Stimulated activated memory B cell treated with anti-CD40 and anti-IgM and Interleukin-4, amounts not matched to agents 10 μg/mL and 1 μg/mL and 100 μg/mL, for 72 hours (primary cell): ENCODE results near the gene TXK.

Experiments used
- ATAC-seq: fragments of 150-1000 bp; cut with Tn5 transposase; 2 replicates; pipeline ENCODE4 v1.10.0; 2021
- H3K27ac Mint-ChIP-seq: one replicate; pipeline ENCODE4 v1.8.0; 2022; ENCODE audit warnings: mild to moderate bottlenecking, mixed read lengths
- H3K27me3 Mint-ChIP-seq: one replicate; pipeline ENCODE4 v1.8.0; 2022; ENCODE audit warnings: mixed read lengths
- H3K36me3 Mint-ChIP-seq: one replicate; pipeline ENCODE4 v1.8.0; 2022; ENCODE audit warnings: mixed read lengths
- H3K4me1 Mint-ChIP-seq: one replicate; pipeline ENCODE4 v1.8.0; 2022; ENCODE audit warnings: mixed read lengths
- H3K4me3 Mint-ChIP-seq: one replicate; pipeline ENCODE4 v1.8.0; 2022; ENCODE audit warnings: mild to moderate bottlenecking, moderate library complexity, mixed read lengths
- H3K9me3 Mint-ChIP-seq: one replicate; pipeline ENCODE4 v1.8.0; 2022; ENCODE audit warnings: mixed read lengths

Gene TXK

DNA sequence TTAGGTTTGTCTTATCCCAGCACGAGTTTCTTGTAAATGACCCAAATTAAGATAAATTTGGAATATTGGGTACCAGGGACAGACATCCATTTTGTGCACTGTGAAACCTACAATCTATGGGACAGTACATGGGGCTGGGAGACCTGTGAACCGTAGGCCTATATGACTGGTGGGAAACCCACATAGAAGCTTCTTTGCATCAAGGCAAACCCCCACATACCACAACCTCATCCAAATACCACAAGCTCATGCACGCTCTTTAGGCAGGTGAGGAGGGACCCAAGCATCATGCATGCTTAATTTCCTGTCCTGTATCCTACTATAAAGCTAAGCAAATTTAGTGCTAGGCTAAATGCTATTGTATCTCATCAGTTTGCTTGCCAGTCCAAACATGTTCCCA lies 69.7 kb downstream of the TXK start:
- peak; percentile 79 for ATAC-seq
- peaks cover 27% of the 10 kb centered on the region for H3K27me3 Mint-ChIP-seq
- H3K9me3 Mint-ChIP-seq, result peaks cover 12% of the 10 kb centered on the region
- no peak overlapping the region for H3K27ac Mint-ChIP-seq
- peaks cover 12% of the 10 kb centered on the region for H3K4me1 Mint-ChIP-seq
- H3K36me3 Mint-ChIP-seq, result peaks cover 22% of the 10 kb centered on the region
- no peak overlapping the region for H3K4me3 Mint-ChIP-seq

GRCh38 chr4:48058617-48059530 lies 75.2 kb downstream of the TXK start:
- ATAC-seq, result no peak
- peaks cover 22% of the 10 kb centered on the region for H3K36me3 Mint-ChIP-seq
- no peak overlapping the region for H3K27ac Mint-ChIP-seq
- H3K27me3 Mint-ChIP-seq, result peaks cover 39% of the 10 kb centered on the region
- peaks cover 12% of the 10 kb centered on the region for H3K9me3 Mint-ChIP-seq
- no peaks in the 10 kb centered on the region for H3K4me1 Mint-ChIP-seq
- H3K4me3 Mint-ChIP-seq, result no peak overlapping the region

DNA sequence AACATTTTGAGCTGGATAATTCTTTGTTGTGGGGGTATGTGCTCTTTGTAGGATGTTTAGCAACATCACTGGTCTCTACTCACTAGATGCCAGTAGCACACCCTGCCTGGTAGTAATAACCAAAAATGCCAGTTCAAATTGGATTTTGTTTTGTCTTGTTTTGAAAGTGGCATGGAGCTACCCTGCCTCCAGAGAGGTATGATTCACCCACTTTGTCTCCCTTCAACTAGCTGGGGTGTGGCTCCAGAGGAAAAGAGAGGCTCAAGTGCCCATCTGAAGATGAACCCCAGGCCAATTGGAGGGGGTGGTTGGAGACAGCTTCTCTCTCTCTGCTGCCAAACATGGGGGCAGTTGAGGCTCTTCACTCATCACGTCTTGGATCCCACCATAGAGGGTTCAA lies 83.0 kb downstream of the TXK start:
- ATAC-seq, result no peak
- no peaks in the 10 kb centered on the region for H3K36me3 Mint-ChIP-seq
- no peak overlapping the region for H3K4me3 Mint-ChIP-seq
- H3K27ac Mint-ChIP-seq, result no peak overlapping the region
- peaks cover 37% of the 10 kb centered on the region for H3K4me1 Mint-ChIP-seq
- peaks cover 36% of the 10 kb centered on the region for H3K27me3 Mint-ChIP-seq
- H3K9me3 Mint-ChIP-seq, result peaks cover 3% of the 10 kb centered on the region

DNA sequence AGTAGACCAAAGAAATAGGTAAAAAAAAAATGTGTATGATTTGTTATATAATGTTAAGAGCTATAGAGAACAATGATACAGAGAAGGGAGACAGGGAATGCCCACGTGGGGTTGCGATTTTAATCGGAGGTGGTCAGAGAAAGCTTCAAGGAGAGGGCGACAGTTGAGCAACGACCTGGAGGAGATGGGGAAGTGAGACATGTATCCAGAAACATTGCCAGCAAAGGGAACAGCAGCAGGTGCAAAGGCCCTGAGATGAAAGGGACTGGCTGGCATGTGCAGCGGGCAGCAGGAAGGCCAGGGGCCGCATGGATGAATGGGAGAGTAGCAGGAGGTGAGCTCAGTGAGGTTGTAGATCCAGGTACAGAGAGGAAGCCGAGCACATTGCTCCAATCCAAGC lies 84.6 kb downstream of the TXK start:
- H3K9me3 Mint-ChIP-seq, result peaks cover 3% of the 10 kb centered on the region
- H3K4me1 Mint-ChIP-seq, result peaks cover 40% of the 10 kb centered on the region
- no peaks in the 10 kb centered on the region for H3K36me3 Mint-ChIP-seq
- no peak overlapping the region for H3K27ac Mint-ChIP-seq
- H3K27me3 Mint-ChIP-seq, result peaks cover 41% of the 10 kb centered on the region
- ATAC-seq, result no peak
- H3K4me3 Mint-ChIP-seq, result no peak overlapping the region

DNA sequence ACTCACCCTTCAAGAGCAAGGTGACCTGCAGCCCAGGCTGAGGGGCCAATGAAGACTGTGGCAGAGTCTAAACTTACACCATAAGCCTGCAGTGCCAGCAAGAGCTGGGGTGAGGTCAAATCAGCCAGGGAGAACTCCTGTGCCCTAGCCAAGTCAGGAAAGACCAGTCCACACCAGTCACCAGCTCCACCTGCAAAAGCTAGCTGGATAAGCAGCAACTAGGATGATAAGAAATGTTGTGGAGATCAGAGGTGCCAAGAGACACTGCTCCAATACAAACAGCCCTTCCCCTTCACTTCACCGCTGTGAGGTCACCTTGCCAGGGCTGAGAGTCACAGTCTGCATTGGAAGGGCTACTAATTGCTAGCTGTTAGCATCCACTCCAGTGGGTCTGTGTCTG lies 86.2 kb downstream of the TXK start:
- Mint-ChIP-seq H3K36me3 (no peaks in the 10 kb centered on the region), H3K4me3 (no peak overlapping the region), H3K9me3 (peaks cover 3% of the 10 kb centered on the region), H3K4me1 (peaks cover 48% of the 10 kb centered on the region), H3K27ac (no peak overlapping the region), H3K27me3 (peaks cover 41% of the 10 kb centered on the region)
- ATAC-seq, result peak; percentile 61

DNA sequence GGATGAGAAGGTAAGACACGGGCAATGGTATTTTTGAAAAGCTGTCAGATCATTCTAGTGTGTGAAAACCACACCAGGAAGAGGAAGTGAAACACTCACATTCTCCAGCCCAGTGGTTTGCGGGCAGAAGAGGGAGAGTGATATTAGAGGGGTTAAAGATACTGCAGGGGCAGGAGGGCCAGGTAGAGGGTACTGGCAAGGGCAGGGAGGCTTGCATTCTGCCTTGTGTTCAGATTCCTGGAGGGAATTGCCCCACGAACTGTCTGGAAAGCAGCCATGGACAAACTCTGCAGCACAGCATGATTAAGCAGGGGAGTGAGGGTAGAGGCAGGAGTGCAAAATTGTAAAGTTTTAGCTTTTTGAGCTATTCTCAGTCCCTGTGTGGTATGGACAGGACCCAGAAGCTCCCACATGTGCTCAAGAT lies 86.6 kb downstream of the TXK start:
- H3K36me3 Mint-ChIP-seq, result no peaks in the 10 kb centered on the region
- H3K27ac Mint-ChIP-seq, result no peak overlapping the region
- peak; percentile 99 for ATAC-seq

GRCh38 chr4:48046059-48046458 lies 88.0 kb downstream of the TXK start:
- Mint-ChIP-seq H3K4me1 (peaks cover 62% of the 10 kb centered on the region), H3K9me3 (peaks cover 3% of the 10 kb centered on the region), H3K36me3 (no peaks in the 10 kb centered on the region), H3K27ac (no peak overlapping the region), H3K4me3 (no peak overlapping the region), H3K27me3 (peaks cover 46% of the 10 kb centered on the region)
- ATAC-seq, result no peak

More for the DNA sequence above, 86.6 kb downstream of the TXK start:
- Mint-ChIP-seq H3K4me3 (peak overlapping the region; percentile 43), H3K27me3 (peaks cover 41% of the 10 kb centered on the region), H3K4me1 (peaks cover 52% of the 10 kb centered on the region), H3K9me3 (peaks cover 3% of the 10 kb centered on the region)

DNA sequence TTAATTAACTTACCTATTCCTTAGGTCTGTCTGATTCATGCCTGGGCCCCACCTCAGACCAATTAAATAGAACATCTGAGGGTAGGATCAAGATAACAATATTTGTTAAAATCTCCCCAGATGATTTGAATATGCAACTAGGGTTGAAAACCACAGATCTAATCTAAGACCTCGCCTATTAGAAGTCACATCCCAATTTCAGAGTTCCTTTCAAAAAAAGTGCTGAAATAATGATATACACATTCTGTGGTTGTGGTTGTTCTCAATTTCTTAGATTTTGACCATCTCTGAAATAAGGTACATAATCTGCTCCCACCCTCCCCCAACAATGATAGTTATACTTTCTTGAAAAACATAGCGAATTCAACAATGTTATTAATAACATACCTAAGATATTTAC lies 89.8 kb downstream of the TXK start:
- H3K9me3 Mint-ChIP-seq, result peaks cover under 1% of the 10 kb centered on the region
- no peak for ATAC-seq
- no peak overlapping the region for H3K27ac Mint-ChIP-seq
- no peaks in the 10 kb centered on the region for H3K36me3 Mint-ChIP-seq
- peaks cover 35% of the 10 kb centered on the region for H3K27me3 Mint-ChIP-seq
- no peak overlapping the region for H3K4me3 Mint-ChIP-seq
- peaks cover 58% of the 10 kb centered on the region for H3K4me1 Mint-ChIP-seq

DNA sequence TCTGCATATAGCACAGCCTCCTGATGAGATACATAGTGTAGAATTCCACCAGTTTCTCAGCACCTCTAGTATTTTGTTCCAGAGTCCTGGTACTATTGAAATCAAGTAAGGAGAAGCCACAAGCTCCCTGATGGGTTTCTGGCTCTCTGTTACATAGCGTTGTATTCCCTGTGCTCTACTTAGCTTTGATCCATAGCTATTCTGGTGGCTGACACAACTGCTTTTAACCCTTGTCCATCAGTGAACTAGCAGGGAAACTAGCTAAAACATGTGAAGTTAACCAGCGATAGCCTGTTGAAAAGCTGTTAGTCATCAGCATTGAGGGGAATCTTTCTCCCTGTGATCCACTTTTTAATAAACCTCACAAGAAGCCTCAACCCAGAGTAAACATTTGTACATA lies 90.5 kb downstream of the TXK start:
- Mint-ChIP-seq H3K4me3 (no peak overlapping the region), H3K9me3 (no peaks in the 10 kb centered on the region), H3K4me1 (peaks cover 50% of the 10 kb centered on the region), H3K27ac (no peak overlapping the region), H3K27me3 (peaks cover 28% of the 10 kb centered on the region), H3K36me3 (no peaks in the 10 kb centered on the region)
- ATAC-seq, result no peak

DNA sequence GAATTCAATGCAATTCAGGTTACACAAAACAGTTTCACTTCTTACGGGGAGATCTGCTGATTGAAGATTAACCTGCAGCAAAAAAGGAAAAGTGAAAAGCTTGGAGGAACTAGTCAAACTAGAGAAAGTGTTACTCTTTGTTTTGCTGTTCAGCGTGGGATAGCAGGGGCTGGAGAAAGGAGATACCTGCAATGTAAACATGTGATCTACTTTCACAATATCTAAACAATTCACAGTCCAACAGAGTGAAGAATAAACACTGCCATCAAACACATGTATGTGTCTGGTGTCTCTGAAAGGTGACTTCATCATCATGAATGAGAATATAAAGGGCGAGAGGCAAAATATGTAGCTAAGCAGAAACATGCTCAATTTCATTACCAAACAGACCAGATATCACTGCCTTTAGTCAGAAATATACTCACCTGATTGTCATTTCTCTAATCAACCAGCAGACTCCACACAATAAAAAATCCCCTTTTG lies 91.0 kb downstream of the TXK start:
- Mint-ChIP-seq H3K4me3 (no peak overlapping the region), H3K36me3 (no peaks in the 10 kb centered on the region), H3K27ac (no peak overlapping the region), H3K4me1 (peaks cover 45% of the 10 kb centered on the region), H3K27me3 (peaks cover 27% of the 10 kb centered on the region), H3K9me3 (no peaks in the 10 kb centered on the region)
- no peak for ATAC-seq

- no peaks in the 10 kb centered on the region for H3K9me3 Mint-ChIP-seq
- peaks cover 27% of the 10 kb centered on the region for H3K27me3 Mint-ChIP-seq
- H3K4me1 Mint-ChIP-seq, result peaks cover 38% of the 10 kb centered on the region
- no peaks in the 10 kb centered on the region for H3K36me3 Mint-ChIP-seq
- ATAC-seq, result no peak
- H3K27ac Mint-ChIP-seq, result no peak overlapping the region
- H3K4me3 Mint-ChIP-seq, result no peak overlapping the region
These were observed 92.4 kb downstream of the TXK start for GRCh38 chr4:48041535-48042137.

GRCh38 chr4:48039561-48039960 lies 94.5 kb downstream of the TXK start:
- Mint-ChIP-seq H3K36me3 (no peaks in the 10 kb centered on the region), H3K27ac (no peak overlapping the region), H3K27me3 (peaks cover 18% of the 10 kb centered on the region), H3K4me3 (no peak overlapping the region), H3K9me3 (no peaks in the 10 kb centered on the region), H3K4me1 (peaks cover 41% of the 10 kb centered on the region)
- ATAC-seq, result no peak

DNA sequence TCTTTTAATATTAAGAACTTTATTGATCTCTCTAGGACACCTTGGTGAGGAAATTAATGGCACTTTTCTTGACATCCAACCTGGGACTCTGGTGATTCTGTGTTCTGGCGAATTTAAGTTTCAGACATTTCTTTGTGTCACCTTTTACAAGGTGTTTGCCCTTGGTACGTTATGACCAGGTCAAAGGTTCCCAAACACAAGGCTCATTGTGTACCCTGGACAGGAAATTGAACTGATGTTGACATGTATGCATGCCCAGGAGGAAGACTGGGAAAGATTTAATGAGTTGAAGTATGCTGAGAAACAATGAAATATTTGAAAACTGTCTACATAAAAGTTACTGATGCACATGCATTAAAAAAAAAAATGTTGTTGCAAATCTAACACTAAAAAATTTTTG lies 95.4 kb downstream of the TXK start:
- no peaks in the 10 kb centered on the region for H3K9me3 Mint-ChIP-seq
- H3K4me1 Mint-ChIP-seq, result peaks cover 46% of the 10 kb centered on the region
- H3K4me3 Mint-ChIP-seq, result no peak overlapping the region
- no peak overlapping the region for H3K27ac Mint-ChIP-seq
- H3K36me3 Mint-ChIP-seq, result no peaks in the 10 kb centered on the region
- ATAC-seq, result no peak
- H3K27me3 Mint-ChIP-seq, result peaks cover 18% of the 10 kb centered on the region

- H3K27me3 Mint-ChIP-seq, result peaks cover 17% of the 10 kb centered on the region
- peak overlapping the region; percentile 93 for H3K27ac Mint-ChIP-seq
- ATAC-seq, result no peak
- H3K4me1 Mint-ChIP-seq, result peaks cover 34% of the 10 kb centered on the region
- H3K36me3 Mint-ChIP-seq, result no peaks in the 10 kb centered on the region
- no peaks in the 10 kb centered on the region for H3K9me3 Mint-ChIP-seq
- H3K4me3 Mint-ChIP-seq, result peak overlapping the region; percentile 48
These were observed 97.0 kb downstream of the TXK start for GRCh38 chr4:48037117-48037462.

DNA sequence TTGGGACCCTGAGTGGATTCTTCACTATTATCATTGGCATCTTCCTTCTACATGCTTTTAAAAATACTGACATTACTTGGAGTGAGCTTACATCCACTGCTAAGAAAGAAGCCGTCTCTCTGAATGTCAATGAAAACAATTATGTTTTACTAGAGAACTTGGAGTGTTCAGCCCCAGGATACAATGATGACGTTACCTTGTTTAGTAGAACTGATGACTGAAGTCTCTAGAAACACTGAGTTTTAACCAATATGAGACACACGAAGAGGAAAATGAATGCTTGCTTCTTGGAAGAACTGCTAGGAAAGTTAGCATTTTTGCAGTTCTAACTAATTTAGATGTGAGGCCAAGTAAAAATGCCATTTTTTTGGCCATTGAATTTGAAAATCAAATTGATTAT lies 98.1 kb downstream of the TXK start:
- ATAC-seq, result no peak
- no peaks in the 10 kb centered on the region for H3K9me3 Mint-ChIP-seq
- H3K4me1 Mint-ChIP-seq, result peaks cover 25% of the 10 kb centered on the region
- H3K27ac Mint-ChIP-seq, result peak overlapping the region; percentile 93
- H3K4me3 Mint-ChIP-seq, result no peak overlapping the region
- no peaks in the 10 kb centered on the region for H3K36me3 Mint-ChIP-seq
- peaks cover 6% of the 10 kb centered on the region for H3K27me3 Mint-ChIP-seq
